Psoas muscle (tissue), 8 donors: ENCODE data around the gene MAJIN. TPM values are rescaled to one million over a fixed set of nuclear protein-coding genes. Genes with fewer than 3 reads are reported as not detected.

ENCODE experiments used
- ATAC-seq, 4 donors: fragments of 200-7000 bp; cut with Tn5 transposase; one replicate each; pipeline ENCODE4 v1.9.1; 2020; ENCODE audit warnings: moderate library complexity in 3 of 4, mild to moderate bottlenecking in 2 of 4
- DNase-seq, 2 donors: peaks; one replicate each; pipeline ENCODE4 v3.0.0-alpha.2; 2020
- H3K27ac ChIP-seq: fragments of 200-600 bp; one replicate; pipeline ENCODE4 v1.8.0; 2022
- H3K27me3 ChIP-seq, 3 donors: fragments of 200-600 bp in 1 of 3; one replicate each; pipeline versions ENCODE4 v1.6.1 to v1.8.0; 2013 to 2022; ENCODE audit warnings: low read length in 2 of 3, mild to moderate bottlenecking in 2 of 3, moderate library complexity in 1 of 3; ENCODE audit not compliant: insufficient read depth in 3 of 3
- H3K36me3 ChIP-seq, 2 donors: fragments of 200-600 bp in 1 of 2; one replicate each; pipeline versions ENCODE4 v1.6.1 to v1.8.0; 2013 to 2022; ENCODE audit warnings: low read depth in 1 of 2, mild to moderate bottlenecking in 1 of 2, moderate library complexity in 1 of 2; ENCODE audit not compliant: insufficient read depth in 1 of 2
- H3K4me1 ChIP-seq: fragments of 200-600 bp; one replicate; pipeline ENCODE4 v1.8.0; 2022
- H3K4me3 ChIP-seq: fragments of 200-600 bp; one replicate; pipeline ENCODE4 v1.8.0; 2022; ENCODE audit warnings: mild to moderate bottlenecking
- H3K9me3 ChIP-seq: fragments of 200-600 bp; one replicate; pipeline ENCODE4 v1.8.0; 2022
- WGBS, 3 donors: extraction: QIAGEN DNeasy Blood & Tissue Kit; methylation state at CpG; one replicate each; pipeline versions ENCODE4 v1.1.6 to v1.1.7; 2013; 5-methylcytosine and 5-hydroxymethylcytosine counted together
- intact Hi-C, 2 donors: fragments of 100-400 bp; cut with DNase I; formaldehyde crosslinking; loops; one replicate each; pipeline versions ENCODE4 v1.11.0 to v1.14.2; 2022
- polyA plus RNA-seq, 3 donors: library from polyadenylated mRNA; stranded (reverse); fragments of 200-250 nt; gene quantifications; one replicate each; pipeline ENCODE4 v1.2.3, GENCODE V29; 2013
- total RNA-seq, 4 donors: library from RNA; stranded (reverse); fragmentation: NEBNext Ultra II Directional in 2 of 4; extraction: Animal tissue kit (Norgen Biotek cat#: 25700) in 2 of 4; gene quantifications; one replicate each; pipeline versions ENCODE4 v1.2.1 to v1.2.4, GENCODE V29; 2021 to 2023
- TF ChIP-seq, protein P1 (sequence below): fragments of 200-600 bp; IDR thresholded peaks from one replicate; pipeline ENCODE4 v1.8.0; 2022; ENCODE audit warnings: antibody characterized with exemption
- donor health status: healthy with polysubstance abuse.
- donor health status: DM: no; HTN: no; CAD: no; lungs with moderate emphysema.
- donor health status: Bipolar disorder and iron deficiency.
- donor health status: healthy.
- donor health status: DM: yes; HTN: yes; CAD: no.
- donor health status: DM: no; HTN: no; CAD: no.
- donor health status: DM: no; HTN: no; CAD: no.
- donor health status: DM: yes; HTN: yes; CAD: no.

MAJIN gene
- total and polyA plus RNA-seq, 7 donors = not detected

DNA sequence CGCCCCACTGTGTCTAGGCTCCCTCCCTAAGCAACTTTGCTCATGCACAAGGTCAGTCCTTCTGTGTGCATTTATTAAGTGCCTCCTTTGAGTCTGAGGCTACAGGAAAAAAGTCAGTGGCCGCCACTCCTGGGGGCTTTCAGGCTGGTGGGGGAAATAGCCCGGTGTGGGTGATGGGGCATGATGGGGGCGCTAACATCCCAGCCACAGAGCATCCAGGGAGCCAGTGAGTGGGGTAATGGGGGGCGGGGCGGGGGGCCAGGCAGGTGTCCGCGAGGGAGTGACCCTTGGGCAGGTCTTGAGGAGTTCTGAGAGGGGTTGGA, 83.5 kb downstream of the MAJIN start:
- no peak overlapping the region for H3K27ac ChIP-seq
- intact Hi-C loops = no loop called here
- H3K36me3 ChIP-seq = no peaks in the 10 kb centered on the region
- H3K9me3 ChIP-seq = no peaks in the 10 kb centered on the region
- WGBS, 3 donors = 65 to 72% (median 71%) methylated on average over 8 of the region's 8 CpGs
- peaks cover 6% of the 10 kb centered on the region for H3K4me1 ChIP-seq
- H3K4me3 ChIP-seq = no peak overlapping the region
- no peak for DNase-seq
- TF ChIP-seq, protein P1, sequence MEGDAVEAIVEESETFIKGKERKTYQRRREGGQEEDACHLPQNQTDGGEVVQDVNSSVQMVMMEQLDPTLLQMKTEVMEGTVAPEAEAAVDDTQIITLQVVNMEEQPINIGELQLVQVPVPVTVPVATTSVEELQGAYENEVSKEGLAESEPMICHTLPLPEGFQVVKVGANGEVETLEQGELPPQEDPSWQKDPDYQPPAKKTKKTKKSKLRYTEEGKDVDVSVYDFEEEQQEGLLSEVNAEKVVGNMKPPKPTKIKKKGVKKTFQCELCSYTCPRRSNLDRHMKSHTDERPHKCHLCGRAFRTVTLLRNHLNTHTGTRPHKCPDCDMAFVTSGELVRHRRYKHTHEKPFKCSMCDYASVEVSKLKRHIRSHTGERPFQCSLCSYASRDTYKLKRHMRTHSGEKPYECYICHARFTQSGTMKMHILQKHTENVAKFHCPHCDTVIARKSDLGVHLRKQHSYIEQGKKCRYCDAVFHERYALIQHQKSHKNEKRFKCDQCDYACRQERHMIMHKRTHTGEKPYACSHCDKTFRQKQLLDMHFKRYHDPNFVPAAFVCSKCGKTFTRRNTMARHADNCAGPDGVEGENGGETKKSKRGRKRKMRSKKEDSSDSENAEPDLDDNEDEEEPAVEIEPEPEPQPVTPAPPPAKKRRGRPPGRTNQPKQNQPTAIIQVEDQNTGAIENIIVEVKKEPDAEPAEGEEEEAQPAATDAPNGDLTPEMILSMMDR = no peak
- no peak for ATAC-seq
- no peaks in the 10 kb centered on the region for H3K27me3 ChIP-seq

Other genes starting within 250 kb of the MAJIN start
- 1 to 10 TPM; 1.4 to 5.2 (median 3.5) TPM for gene NRXN2, start 248.9 kb downstream of the MAJIN start, total RNA-seq
- 1 to 10 TPM in 1 of 3 donors, under 1 TPM in 2; 0.44 to 1.9 (median 0.60) TPM for gene NRXN2, start 248.9 kb downstream of the MAJIN start, polyA plus RNA-seq
- gene RASGRP2, start 228.0 kb downstream of the MAJIN start, total RNA-seq = 1 to 10 TPM; 2.6 to 8.6 (median 6.0) TPM
- 10 to 100 TPM in 1 of 3 donors, 1 to 10 TPM in 2; 6.5 to 14.7 (median 9.1) TPM for gene RASGRP2, start 228.0 kb downstream of the MAJIN start, polyA plus RNA-seq
- gene PYGM, start 212.1 kb downstream of the MAJIN start, total RNA-seq = 1,000 to 10,000 TPM; 1,536 to 2,203 (median 1,794) TPM
- 1,000 to 10,000 TPM in 2 of 3 donors, 100 to 1,000 TPM in 1; 511 to 1,840 (median 1,729) TPM for gene PYGM, start 212.1 kb downstream of the MAJIN start, polyA plus RNA-seq
- 100 to 1,000 TPM; 150 to 210 (median 184) TPM for gene SF1, start 193.6 kb downstream of the MAJIN start, total RNA-seq
- gene SF1, start 193.6 kb downstream of the MAJIN start, polyA plus RNA-seq = 10 to 100 TPM; 56.2 to 89.6 (median 65.4) TPM
- 1 to 10 TPM; 3.0 to 6.7 (median 4.0) TPM for gene MAP4K2, start 168.9 kb downstream of the MAJIN start, total RNA-seq
- 1 to 10 TPM; 4.5 to 6.1 (median 5.6) TPM for gene MAP4K2, start 168.9 kb downstream of the MAJIN start, polyA plus RNA-seq
- gene MEN1, start 161.6 kb downstream of the MAJIN start, total RNA-seq = 10 to 100 TPM in 2 of 4 donors, 1 to 10 TPM in 2; 7.2 to 13.5 (median 10.3) TPM
- gene MEN1, start 161.6 kb downstream of the MAJIN start, polyA plus RNA-seq = 10 to 100 TPM in 2 of 3 donors, 1 to 10 TPM in 1; 8.7 to 21.2 (median 12.9) TPM
- gene CDC42BPG, start 127.5 kb downstream of the MAJIN start, total RNA-seq = 1 to 10 TPM in 1 of 4 donors, under 1 TPM in 2, not detected in 1; 0.05 to 2.2 (median 0.08) TPM
- gene CDC42BPG, start 127.5 kb downstream of the MAJIN start, polyA plus RNA-seq = under 1 TPM; 0.04 to 0.06 (median 0.05) TPM
- 10 to 100 TPM; 34.7 to 71.0 (median 61.1) TPM for gene EHD1, start 93.5 kb downstream of the MAJIN start, total RNA-seq
- 100 to 1,000 TPM in 1 of 3 donors, 10 to 100 TPM in 2; 23.5 to 174 (median 30.9) TPM for gene EHD1, start 93.5 kb downstream of the MAJIN start, polyA plus RNA-seq
- gene ATG2A, start 54.9 kb downstream of the MAJIN start, total RNA-seq = 10 to 100 TPM; 19.5 to 21.6 (median 20.6) TPM
- gene ATG2A, start 54.9 kb downstream of the MAJIN start, polyA plus RNA-seq = 10 to 100 TPM; 11.0 to 17.9 (median 15.4) TPM
- 10 to 100 TPM; 13.2 to 21.9 (median 18.1) TPM for gene PPP2R5B, start 47.4 kb downstream of the MAJIN start, total RNA-seq
- 10 to 100 TPM; 14.9 to 36.1 (median 16.8) TPM for gene PPP2R5B, start 47.4 kb downstream of the MAJIN start, polyA plus RNA-seq
- gene GPHA2, start 36.2 kb downstream of the MAJIN start, total RNA-seq = not detected
- not detected for gene GPHA2, start 36.2 kb downstream of the MAJIN start, polyA plus RNA-seq
- 1 to 10 TPM; 1.7 to 2.5 (median 2.4) TPM for gene BATF2, start 24.9 kb upstream of the MAJIN start, total RNA-seq
- gene BATF2, start 24.9 kb upstream of the MAJIN start, polyA plus RNA-seq = 1 to 10 TPM; 2.3 to 8.4 (median 3.4) TPM
- 100 to 1,000 TPM; 109 to 171 (median 145) TPM for gene ARL2, start 42.1 kb upstream of the MAJIN start, total RNA-seq
- 100 to 1,000 TPM; 119 to 168 (median 154) TPM for gene ARL2, start 42.1 kb upstream of the MAJIN start, polyA plus RNA-seq
- 10 to 100 TPM; 15.6 to 21.7 (median 18.7) TPM for gene SNX15, start 55.3 kb upstream of the MAJIN start, total RNA-seq
- gene SNX15, start 55.3 kb upstream of the MAJIN start, polyA plus RNA-seq = 10 to 100 TPM; 26.7 to 66.5 (median 30.3) TPM
- gene SAC3D1, start 69.1 kb upstream of the MAJIN start, total RNA-seq = 10 to 100 TPM in 1 of 4 donors, 1 to 10 TPM in 3; 8.4 to 12.3 (median 9.1) TPM
- 10 to 100 TPM; 10.8 to 19.2 (median 12.9) TPM for gene SAC3D1, start 69.1 kb upstream of the MAJIN start, polyA plus RNA-seq
- 1 to 10 TPM in 2 of 4 donors, under 1 TPM in 2; 0.98 to 4.8 (median 1.9) TPM for gene NAALADL1, start 86.4 kb upstream of the MAJIN start, total RNA-seq
- gene NAALADL1, start 86.4 kb upstream of the MAJIN start, polyA plus RNA-seq = 1 to 10 TPM; 1.3 to 3.7 (median 1.6) TPM
- 1 to 10 TPM in 1 of 4 donors, under 1 TPM in 3; 0.50 to 1.1 (median 0.87) TPM for gene CDCA5, start 111.9 kb upstream of the MAJIN start, total RNA-seq
- 1 to 10 TPM in 2 of 3 donors, under 1 TPM in 1; 0.28 to 1.6 (median 1.3) TPM for gene CDCA5, start 111.9 kb upstream of the MAJIN start, polyA plus RNA-seq
- 10 to 100 TPM; 22.1 to 29.3 (median 26.2) TPM for gene ZFPL1, start 112.1 kb upstream of the MAJIN start, total RNA-seq
- 10 to 100 TPM; 43.0 to 55.9 (median 46.8) TPM for gene ZFPL1, start 112.1 kb upstream of the MAJIN start, polyA plus RNA-seq
- gene VPS51, start 124.1 kb upstream of the MAJIN start, total RNA-seq = 100 to 1,000 TPM in 1 of 4 donors, 10 to 100 TPM in 3; 82.2 to 105 (median 91.3) TPM
- 100 to 1,000 TPM in 1 of 3 donors, 10 to 100 TPM in 2; 60.3 to 110 (median 85.8) TPM for gene VPS51, start 124.1 kb upstream of the MAJIN start, polyA plus RNA-seq
- 10 to 100 TPM in 2 of 4 donors, 1 to 10 TPM in 2; 5.1 to 13.5 (median 9.5) TPM for gene TM7SF2, start 139.8 kb upstream of the MAJIN start, total RNA-seq
- 1 to 10 TPM; 3.2 to 7.8 (median 5.3) TPM for gene TM7SF2, start 139.8 kb upstream of the MAJIN start, polyA plus RNA-seq
- 10 to 100 TPM in 2 of 4 donors, 1 to 10 TPM in 2; 8.6 to 16.1 (median 10.2) TPM for gene ZNHIT2, start 145.6 kb upstream of the MAJIN start, total RNA-seq
- 10 to 100 TPM; 21.7 to 25.7 (median 24.9) TPM for gene ZNHIT2, start 145.6 kb upstream of the MAJIN start, polyA plus RNA-seq
- gene FAU, start 150.0 kb upstream of the MAJIN start, total RNA-seq = 100 to 1,000 TPM; 465 to 641 (median 573) TPM
- 100 to 1,000 TPM; 639 to 798 (median 733) TPM for gene FAU, start 150.0 kb upstream of the MAJIN start, polyA plus RNA-seq
- 10 to 100 TPM; 31.4 to 36.7 (median 32.4) TPM for gene MRPL49, start 150.2 kb upstream of the MAJIN start, total RNA-seq
- gene MRPL49, start 150.2 kb upstream of the MAJIN start, polyA plus RNA-seq = 10 to 100 TPM; 29.0 to 54.1 (median 45.8) TPM
- 10 to 100 TPM; 26.5 to 56.1 (median 31.7) TPM for gene SYVN1, start 162.4 kb upstream of the MAJIN start, total RNA-seq
- 10 to 100 TPM; 20.2 to 33.5 (median 20.5) TPM for gene SYVN1, start 162.4 kb upstream of the MAJIN start, polyA plus RNA-seq
- gene SPDYC, start 198.1 kb upstream of the MAJIN start, total RNA-seq = not detected
- not detected for gene SPDYC, start 198.1 kb upstream of the MAJIN start, polyA plus RNA-seq
- gene CAPN1, start 209.8 kb upstream of the MAJIN start, total RNA-seq = 100 to 1,000 TPM in 1 of 4 donors, 10 to 100 TPM in 3; 72.4 to 105 (median 81.5) TPM
- 10 to 100 TPM; 65.7 to 97.4 (median 86.5) TPM for gene CAPN1, start 209.8 kb upstream of the MAJIN start, polyA plus RNA-seq